ENCODE measurements around the gene NSMCE1.

NSMCE1 gene

DNA sequence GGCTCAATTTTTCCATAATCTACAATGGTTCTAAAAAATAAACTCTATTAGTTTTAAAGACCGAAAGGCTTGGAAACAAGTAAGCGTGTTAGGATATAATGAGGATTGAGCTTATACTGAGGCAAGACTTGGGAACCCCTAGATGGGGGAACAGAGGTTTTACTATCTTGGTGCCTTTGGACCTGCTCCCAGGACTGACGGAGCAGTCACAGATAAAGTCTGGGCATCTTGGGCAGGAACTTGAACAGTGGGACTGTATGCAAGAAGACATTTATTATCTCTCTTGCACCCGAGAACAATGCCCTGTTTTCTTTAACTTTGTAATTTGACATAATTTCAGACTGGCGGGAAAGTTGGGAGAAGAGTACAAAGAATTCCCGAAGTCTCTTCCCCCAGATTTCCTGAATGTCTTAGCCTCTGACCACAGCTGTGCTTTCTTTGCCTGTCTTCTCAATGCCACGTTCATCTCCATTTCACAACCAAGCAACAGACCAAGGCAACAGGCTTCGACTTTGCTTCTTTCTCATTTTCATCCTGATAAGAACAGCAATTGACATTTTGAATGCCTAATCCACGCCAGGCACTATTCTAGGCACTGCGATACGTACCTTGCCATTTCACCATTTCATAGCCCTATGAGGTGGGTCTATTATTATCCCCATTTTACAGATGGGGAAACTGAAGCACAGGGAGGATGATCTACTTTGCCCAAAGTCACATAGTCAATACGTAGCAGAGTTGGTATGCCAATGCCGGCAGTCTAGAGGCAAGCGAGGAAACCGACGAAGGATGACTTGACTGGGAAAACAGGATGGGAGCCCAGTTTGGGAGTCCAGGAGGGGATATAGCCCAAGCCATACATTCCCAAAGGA lies 42.2 kb upstream of the NSMCE1 start:
- intact Hi-C loops (cut with micrococcal nuclease): loop anchor here (5.0 to 10.0 kb wide), 2 partner anchors 36 to 76 kb away; no protein-coding TSS in a partner anchor

DNA sequence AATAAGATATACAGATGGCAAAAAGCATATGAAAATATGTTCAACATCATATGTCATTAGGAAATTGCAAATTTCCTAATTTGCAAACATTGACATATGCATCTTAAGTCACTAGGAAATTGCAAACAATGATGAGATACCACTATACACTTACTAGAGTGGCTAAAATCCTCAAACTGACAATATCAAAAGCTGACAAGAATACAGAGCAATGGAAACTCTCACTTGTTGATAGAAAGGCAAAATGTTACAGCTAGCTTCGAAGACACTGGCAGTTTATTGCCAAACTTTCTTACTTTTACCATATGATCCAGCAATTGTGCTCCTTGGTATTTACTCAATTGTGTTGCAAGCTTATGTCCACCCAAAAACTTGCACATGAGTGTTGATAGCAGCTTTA lies 40.2 kb upstream of the NSMCE1 start:
- peaks cover 8% of the 10 kb centered on the region for H3K27me3 Mint-ChIP-seq
- peaks cover 6% of the 10 kb centered on the region for H3K36me3 Mint-ChIP-seq (ENCODE audit: low read depth)
- no peak overlapping the region for H3K4me3 Mint-ChIP-seq
- intact Hi-C loops (cut with micrococcal nuclease): no loop called here
- peaks cover 14% of the 10 kb centered on the region for H3K9me3 Mint-ChIP-seq
- H3K27ac Mint-ChIP-seq: no peak overlapping the region
- H3K4me1 Mint-ChIP-seq (ENCODE audit: low read depth): peaks cover 58% of the 10 kb centered on the region

More for the DNA sequence above, 42.2 kb upstream of the NSMCE1 start:
- Mint-ChIP-seq H3K27me3 (peaks cover 8% of the 10 kb centered on the region), H3K4me3 (no peak overlapping the region), H3K4me1 (ENCODE audit: low read depth) (peaks cover 49% of the 10 kb centered on the region), H3K9me3 (peaks cover 11% of the 10 kb centered on the region), H3K36me3 (ENCODE audit: low read depth) (peaks cover 20% of the 10 kb centered on the region), H3K27ac (no peak overlapping the region)

DNA sequence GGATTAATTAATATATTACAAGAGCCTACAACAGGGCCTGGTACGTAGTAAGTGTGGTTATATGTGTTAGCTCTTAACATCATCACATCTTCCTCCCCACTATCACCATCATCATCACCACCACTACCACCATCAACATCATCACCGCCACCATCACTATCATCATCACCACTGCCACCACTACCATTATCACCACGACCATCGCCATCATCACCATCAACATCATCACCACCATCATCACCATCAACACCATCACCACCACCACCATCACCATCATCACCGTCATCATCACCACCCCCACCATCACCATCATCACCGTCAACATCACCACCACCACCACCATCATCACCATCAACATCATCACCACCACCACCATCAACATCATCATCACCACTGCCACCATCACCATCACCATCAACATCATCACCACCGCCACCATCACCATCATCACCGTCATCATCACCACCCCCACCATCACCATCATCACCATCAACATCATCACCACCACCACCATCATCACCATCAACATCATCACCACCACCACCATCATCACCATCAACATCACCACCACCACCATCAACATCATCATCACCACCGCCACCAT lies 37.4 kb upstream of the NSMCE1 start:
- no peaks in the 10 kb centered on the region for H3K27me3 Mint-ChIP-seq
- H3K36me3 Mint-ChIP-seq (ENCODE audit: low read depth): no peaks in the 10 kb centered on the region
- H3K27ac Mint-ChIP-seq: peak overlapping the region; percentile 2
- peaks cover 14% of the 10 kb centered on the region for H3K9me3 Mint-ChIP-seq
- intact Hi-C loops (cut with micrococcal nuclease): no loop called here
- H3K4me1 Mint-ChIP-seq (ENCODE audit: low read depth): peaks cover 53% of the 10 kb centered on the region
- H3K4me3 Mint-ChIP-seq: no peak overlapping the region

GRCh38 chr16:27304881-27305745 lies 36.5 kb upstream of the NSMCE1 start:
- peak overlapping the region; percentile 71 for H3K27ac Mint-ChIP-seq
- no peak overlapping the region for H3K4me3 Mint-ChIP-seq
- no peaks in the 10 kb centered on the region for H3K36me3 Mint-ChIP-seq (ENCODE audit: low read depth)
- H3K9me3 Mint-ChIP-seq: peaks cover 14% of the 10 kb centered on the region
- peaks cover 57% of the 10 kb centered on the region for H3K4me1 Mint-ChIP-seq (ENCODE audit: low read depth)
- no peaks in the 10 kb centered on the region for H3K27me3 Mint-ChIP-seq
- intact Hi-C loops (cut with micrococcal nuclease): no loop called here

GRCh38 chr16:27304102-27304501 lies 35.5 kb upstream of the NSMCE1 start:
- intact Hi-C loops (cut with micrococcal nuclease): no loop called here
- Mint-ChIP-seq H3K36me3 (ENCODE audit: low read depth) (no peaks in the 10 kb centered on the region), H3K4me1 (ENCODE audit: low read depth) (peaks cover 59% of the 10 kb centered on the region), H3K27me3 (no peaks in the 10 kb centered on the region), H3K4me3 (no peak overlapping the region), H3K9me3 (peaks cover 14% of the 10 kb centered on the region), H3K27ac (peak overlapping the region; percentile 71)

GRCh38 chr16:27303256-27304100 lies 34.9 kb upstream of the NSMCE1 start:
- no peak overlapping the region for H3K4me3 Mint-ChIP-seq
- peak overlapping the region; percentile 71 for H3K27ac Mint-ChIP-seq
- no peaks in the 10 kb centered on the region for H3K36me3 Mint-ChIP-seq (ENCODE audit: low read depth)
- H3K27me3 Mint-ChIP-seq: no peaks in the 10 kb centered on the region
- H3K9me3 Mint-ChIP-seq: peaks cover 14% of the 10 kb centered on the region
- peaks cover 57% of the 10 kb centered on the region for H3K4me1 Mint-ChIP-seq (ENCODE audit: low read depth)
- intact Hi-C loops (cut with micrococcal nuclease): no loop called here

DNA sequence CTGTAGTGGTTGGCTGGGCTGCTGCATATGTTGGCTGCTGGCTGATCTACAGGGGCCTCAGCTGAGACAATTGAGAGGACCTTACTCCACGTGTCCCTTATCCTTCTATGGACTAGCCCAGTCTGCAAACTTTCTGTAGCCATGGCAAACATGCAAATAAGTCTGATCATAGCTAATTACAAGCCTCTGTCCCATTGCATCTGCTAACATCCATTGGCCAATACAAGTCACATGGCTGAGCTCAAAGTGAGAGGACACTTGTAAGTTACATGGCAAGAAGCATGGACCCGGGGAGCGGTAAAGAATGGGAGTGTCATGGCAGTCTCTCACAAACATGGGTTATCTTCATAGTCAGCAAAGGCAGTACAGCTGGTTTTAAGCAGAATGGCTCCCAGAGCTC lies 33.6 kb upstream of the NSMCE1 start:
- peaks cover 57% of the 10 kb centered on the region for H3K4me1 Mint-ChIP-seq (ENCODE audit: low read depth)

GRCh38 chr16:27301236-27301861 lies 32.8 kb upstream of the NSMCE1 start:
- H3K4me1 Mint-ChIP-seq (ENCODE audit: low read depth): peaks cover 53% of the 10 kb centered on the region
- no peaks in the 10 kb centered on the region for H3K36me3 Mint-ChIP-seq (ENCODE audit: low read depth)
- no peaks in the 10 kb centered on the region for H3K27me3 Mint-ChIP-seq
- no peak overlapping the region for H3K27ac Mint-ChIP-seq
- no peak overlapping the region for H3K4me3 Mint-ChIP-seq
- H3K9me3 Mint-ChIP-seq: peaks cover 8% of the 10 kb centered on the region
- intact Hi-C loops (cut with micrococcal nuclease): no loop called here

More for the DNA sequence above, 33.6 kb upstream of the NSMCE1 start:
- Mint-ChIP-seq H3K4me3 (no peak overlapping the region), H3K27me3 (no peaks in the 10 kb centered on the region), H3K27ac (no peak overlapping the region), H3K9me3 (peaks cover 14% of the 10 kb centered on the region), H3K36me3 (ENCODE audit: low read depth) (no peaks in the 10 kb centered on the region)
- intact Hi-C loops (cut with micrococcal nuclease): no loop called here

GRCh38 chr16:27298132-27298531 lies 29.6 kb upstream of the NSMCE1 start:
- no peak overlapping the region for H3K27ac Mint-ChIP-seq
- H3K27me3 Mint-ChIP-seq: no peaks in the 10 kb centered on the region
- H3K36me3 Mint-ChIP-seq (ENCODE audit: low read depth): no peaks in the 10 kb centered on the region
- H3K4me3 Mint-ChIP-seq: no peak overlapping the region
- peaks cover 21% of the 10 kb centered on the region for H3K4me1 Mint-ChIP-seq (ENCODE audit: low read depth)
- H3K9me3 Mint-ChIP-seq: no peaks in the 10 kb centered on the region
- intact Hi-C loops (cut with micrococcal nuclease): no loop called here

DNA sequence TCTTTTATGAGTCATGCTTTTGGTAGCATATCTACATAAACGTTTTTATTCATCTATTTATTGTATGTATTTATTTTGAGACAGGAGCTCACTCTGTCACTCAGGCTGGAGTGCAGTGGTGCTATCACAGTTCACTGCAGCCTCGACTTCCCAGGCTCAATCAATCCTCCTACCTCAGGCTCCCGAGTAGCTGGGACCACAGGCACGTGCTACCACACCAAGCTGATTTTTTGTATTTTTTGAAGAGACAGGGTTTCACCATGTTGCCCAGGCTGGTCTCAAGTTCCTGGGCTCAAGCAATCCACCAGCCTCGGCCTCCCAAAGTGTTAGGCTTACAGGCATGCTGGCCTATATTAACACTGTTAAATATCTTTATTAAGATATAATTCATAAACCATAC lies 24.8 kb upstream of the NSMCE1 start:
- intact Hi-C loops (cut with micrococcal nuclease): no loop called here
- H3K27me3 Mint-ChIP-seq: no peaks in the 10 kb centered on the region
- no peaks in the 10 kb centered on the region for H3K9me3 Mint-ChIP-seq
- no peaks in the 10 kb centered on the region for H3K36me3 Mint-ChIP-seq (ENCODE audit: low read depth)
- H3K27ac Mint-ChIP-seq: no peak overlapping the region
- H3K4me1 Mint-ChIP-seq (ENCODE audit: low read depth): peaks cover 16% of the 10 kb centered on the region
- H3K4me3 Mint-ChIP-seq: no peak overlapping the region

GRCh38 chr16:27291722-27292240 lies 23.2 kb upstream of the NSMCE1 start:
- no peaks in the 10 kb centered on the region for H3K36me3 Mint-ChIP-seq (ENCODE audit: low read depth)
- no peak overlapping the region for H3K27ac Mint-ChIP-seq
- H3K4me3 Mint-ChIP-seq: no peak overlapping the region
- no peaks in the 10 kb centered on the region for H3K27me3 Mint-ChIP-seq
- intact Hi-C loops (cut with micrococcal nuclease): no loop called here
- no peaks in the 10 kb centered on the region for H3K9me3 Mint-ChIP-seq
- peaks cover 28% of the 10 kb centered on the region for H3K4me1 Mint-ChIP-seq (ENCODE audit: low read depth)

DNA sequence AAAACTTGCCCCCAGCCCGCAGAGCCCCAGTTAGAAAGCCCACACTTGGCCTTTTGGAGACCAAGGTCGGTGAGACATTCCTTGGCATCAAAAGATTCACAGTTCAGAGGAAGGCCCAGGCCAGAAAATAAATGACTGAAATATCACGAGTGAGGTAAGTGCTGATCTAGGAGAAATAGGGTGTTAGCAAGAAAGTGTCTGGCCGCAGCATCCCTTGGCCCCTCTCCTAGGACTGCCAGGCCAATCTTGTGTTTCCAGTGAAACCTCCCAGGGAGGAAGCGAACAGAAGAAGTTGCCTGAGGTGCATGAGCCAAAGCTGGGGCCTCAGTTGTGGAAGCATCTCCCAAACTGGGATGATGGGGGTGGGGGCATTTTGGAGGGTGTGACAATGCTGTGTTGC lies 22.5 kb upstream of the NSMCE1 start:
- H3K36me3 Mint-ChIP-seq (ENCODE audit: low read depth): no peaks in the 10 kb centered on the region
- no peaks in the 10 kb centered on the region for H3K9me3 Mint-ChIP-seq
- H3K27me3 Mint-ChIP-seq: no peaks in the 10 kb centered on the region
- peaks cover 35% of the 10 kb centered on the region for H3K4me1 Mint-ChIP-seq (ENCODE audit: low read depth)
- intact Hi-C loops (cut with micrococcal nuclease): no loop called here
- H3K27ac Mint-ChIP-seq: no peak overlapping the region
- no peak overlapping the region for H3K4me3 Mint-ChIP-seq

GRCh38 chr16:27290562-27290961 lies 22.0 kb upstream of the NSMCE1 start:
- peaks cover 40% of the 10 kb centered on the region for H3K4me1 Mint-ChIP-seq (ENCODE audit: low read depth)
- intact Hi-C loops (cut with micrococcal nuclease): no loop called here
- no peak overlapping the region for H3K27ac Mint-ChIP-seq
- H3K27me3 Mint-ChIP-seq: no peaks in the 10 kb centered on the region
- H3K36me3 Mint-ChIP-seq (ENCODE audit: low read depth): no peaks in the 10 kb centered on the region
- H3K4me3 Mint-ChIP-seq: no peak overlapping the region
- no peaks in the 10 kb centered on the region for H3K9me3 Mint-ChIP-seq

Measured in dendritic cell treated with granulocyte-macrophage colony-stimulating factor and Interleukin-4, amounts not matched to agents 40 ng/mL and 50 ng/mL, for 4 days (primary cell).